NCI-H2081 treated with DMSO at 0.1 percent for 48 hours (cell line): Measurements from ENCODE around the gene BIN1.

Experiments used
- DNase-seq: peaks from one replicate; lab custom pipeline; 2025; lab: John Stamatoyannopoulos, UW

Gene BIN1

GRCh38 chr2:127103243-127104165 lies 3.5 kb downstream of the BIN1 start:
- DNase-seq: no peak

- no peak for DNase-seq
Observed at GRCh38 chr2:127102521-127103242, 4.3 kb downstream of the BIN1 start.

- DNase-seq: no peak
Observed at GRCh38 chr2:127101756-127102477, 5.0 kb downstream of the BIN1 start.

GRCh38 chr2:127101048-127101611 lies 5.8 kb downstream of the BIN1 start:
- no peak for DNase-seq

GRCh38 chr2:127100251-127101047 lies 6.5 kb downstream of the BIN1 start:
- no peak for DNase-seq

GRCh38 chr2:127098711-127099110 lies 8.2 kb downstream of the BIN1 start:
- no peak for DNase-seq

GRCh38 chr2:127097841-127098651 lies 8.9 kb downstream of the BIN1 start:
- no peak for DNase-seq

- no peak for DNase-seq
Observed at GRCh38 chr2:127097471-127097765, 9.5 kb downstream of the BIN1 start.

GRCh38 chr2:127096718-127097470 lies 10.1 kb downstream of the BIN1 start:
- no peak for DNase-seq

GRCh38 chr2:127096280-127096679 lies 10.7 kb downstream of the BIN1 start:
- no peak for DNase-seq

GRCh38 chr2:127095784-127096183 lies 11.2 kb downstream of the BIN1 start:
- no peak for DNase-seq

GRCh38 chr2:127095367-127095641 lies 11.7 kb downstream of the BIN1 start:
- no peak for DNase-seq

GRCh38 chr2:127094509-127095366 lies 12.2 kb downstream of the BIN1 start:
- DNase-seq: no peak

GRCh38 chr2:127093648-127094210 lies 13.2 kb downstream of the BIN1 start:
- DNase-seq: no peak

- DNase-seq: no peak
Observed at GRCh38 chr2:127092901-127093516, 13.9 kb downstream of the BIN1 start.

- no peak for DNase-seq
Observed at GRCh38 chr2:127092306-127092705, 14.6 kb downstream of the BIN1 start.

GRCh38 chr2:127091886-127092285 lies 15.1 kb downstream of the BIN1 start:
- DNase-seq: no peak

GRCh38 chr2:127091148-127091547 lies 15.8 kb downstream of the BIN1 start:
- DNase-seq: no peak
